ENCODE results near the gene ZNF862. TPM values are rescaled to one million over a fixed set of nuclear protein-coding genes. Genes with fewer than 3 reads are reported as not detected.
"Not testable (repeated sequence)": the region's sequence is repeated elsewhere in the genome, so short reads cannot be mapped to it uniquely, and the experiment has no call there.

The ZNF862 gene
- polyA plus RNA-seq, 10 donors, result 8.3 to 13.3 (median 10.1) TPM

DNA sequence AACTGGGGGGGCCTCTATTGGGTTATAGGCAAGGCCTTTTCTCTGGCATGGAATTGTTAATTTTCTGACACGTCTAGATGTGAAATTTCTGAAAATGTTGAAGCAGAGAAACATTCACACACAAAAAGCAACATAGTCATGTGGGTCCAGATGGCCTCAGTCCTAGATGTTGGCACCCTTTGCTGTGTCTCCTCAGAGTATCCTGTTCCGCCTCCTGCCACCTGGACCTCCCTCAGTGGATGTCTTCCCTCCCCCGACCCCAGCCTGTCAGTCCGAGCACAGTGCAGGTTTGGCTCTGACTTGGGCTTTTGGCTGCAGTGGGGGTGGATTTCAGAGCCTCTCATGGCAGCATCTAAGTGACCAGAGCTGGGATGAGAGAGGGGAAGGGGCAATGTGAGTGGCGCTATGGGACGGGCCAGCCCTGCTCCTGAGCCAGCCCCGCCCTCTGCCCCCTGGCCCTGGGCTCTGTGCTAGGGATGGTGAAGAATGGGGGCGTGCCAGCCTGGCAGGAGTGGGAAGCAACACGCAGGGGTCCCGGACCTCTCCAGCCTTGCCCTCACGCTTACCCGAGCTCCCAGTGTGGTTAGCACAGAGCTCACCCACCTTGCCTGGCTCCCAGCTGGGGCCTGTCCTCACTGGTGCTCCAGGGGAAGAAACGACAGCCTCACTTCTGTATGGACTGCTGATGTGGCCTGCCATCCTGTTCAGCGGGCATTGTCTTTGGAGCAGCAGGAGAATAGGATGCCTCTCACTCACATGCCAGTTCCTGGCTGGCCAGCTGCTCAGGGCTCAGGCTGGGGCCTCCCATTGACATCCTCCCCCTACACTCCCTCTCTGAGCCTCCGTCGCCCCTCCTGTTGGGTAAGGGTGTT is 41.8 kb downstream of the ZNF862 start:
- no peak for DNase-seq

DNA sequence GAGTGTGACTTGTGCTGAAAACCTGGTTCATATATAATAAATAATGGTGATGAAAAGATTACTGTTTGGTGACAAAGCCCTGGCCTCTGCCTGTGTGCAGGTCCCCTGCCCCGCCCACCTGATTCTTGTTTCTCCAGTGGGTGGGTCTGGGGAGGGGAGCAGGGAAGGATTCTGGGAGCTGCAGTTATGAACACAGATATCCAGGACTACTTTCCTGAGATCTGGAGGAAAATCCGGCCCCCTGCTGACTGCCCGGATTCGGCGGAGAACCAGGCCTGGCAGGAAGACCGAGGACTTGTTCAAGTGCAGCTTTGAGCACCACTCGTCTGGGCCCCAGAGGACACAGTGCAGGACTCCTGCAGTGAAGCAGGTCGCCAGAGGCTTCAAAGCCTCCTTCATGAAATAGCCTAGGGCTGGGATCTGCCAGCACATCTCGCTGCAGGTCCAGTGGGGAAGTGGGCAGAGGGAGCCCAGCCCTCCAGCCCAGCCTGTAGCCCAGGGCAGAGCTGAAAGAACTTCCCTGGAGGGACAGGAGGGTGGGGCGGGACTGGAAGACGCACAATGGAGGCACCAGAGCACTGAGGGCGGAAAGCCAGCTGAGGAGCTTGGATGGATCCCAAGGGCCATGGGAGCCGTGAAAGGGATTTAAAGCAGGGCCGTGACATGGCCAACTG is 42.6 kb downstream of the ZNF862 start:
- DNase-seq, result peak in 1 of 3 donors; percentile 47

DNA sequence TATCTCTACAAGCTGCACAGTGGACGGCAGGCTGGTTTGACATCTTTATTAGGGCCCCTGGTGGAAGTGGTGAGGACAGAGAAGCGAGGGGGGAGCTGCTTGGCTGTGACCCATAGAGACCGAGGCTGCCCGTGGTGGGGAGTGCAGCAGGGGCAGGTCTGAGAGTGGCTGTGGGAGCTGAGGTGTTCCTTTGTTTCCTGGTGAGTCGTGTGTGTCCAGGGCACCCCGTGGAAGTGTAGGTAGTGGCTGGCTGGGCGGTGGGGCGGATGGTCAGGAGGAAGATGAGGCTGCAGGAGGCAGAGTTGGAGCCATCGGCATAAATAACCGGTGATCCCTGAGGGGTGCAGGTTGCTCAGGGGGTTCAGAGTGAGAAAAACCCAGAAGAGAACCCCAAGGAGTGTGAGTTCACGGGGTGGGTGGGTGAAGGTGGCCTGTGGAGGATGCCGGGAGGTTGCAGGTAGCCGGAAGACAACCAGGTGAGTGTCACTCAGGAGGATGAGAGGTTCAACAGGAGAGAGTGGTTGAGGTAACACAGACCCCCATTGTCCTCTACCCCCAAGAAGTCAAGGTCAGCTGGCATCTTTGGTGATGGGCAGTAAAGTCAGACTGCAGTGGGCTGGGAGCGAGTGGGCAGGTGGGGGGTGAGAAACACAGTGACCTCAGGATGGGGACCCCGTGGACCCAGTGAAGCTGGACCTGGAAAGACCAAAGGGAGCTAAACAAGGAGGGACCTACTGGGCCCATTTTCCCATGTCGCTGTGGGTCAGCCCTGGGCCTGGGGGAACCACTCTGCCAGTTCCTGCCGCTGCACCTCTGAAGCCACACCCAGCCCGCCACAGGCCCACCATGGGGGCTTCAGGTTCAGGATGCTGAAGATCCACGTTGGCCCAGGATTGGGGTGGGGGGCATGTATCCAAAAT is 43.4 kb downstream of the ZNF862 start:
- no peak for DNase-seq

DNA sequence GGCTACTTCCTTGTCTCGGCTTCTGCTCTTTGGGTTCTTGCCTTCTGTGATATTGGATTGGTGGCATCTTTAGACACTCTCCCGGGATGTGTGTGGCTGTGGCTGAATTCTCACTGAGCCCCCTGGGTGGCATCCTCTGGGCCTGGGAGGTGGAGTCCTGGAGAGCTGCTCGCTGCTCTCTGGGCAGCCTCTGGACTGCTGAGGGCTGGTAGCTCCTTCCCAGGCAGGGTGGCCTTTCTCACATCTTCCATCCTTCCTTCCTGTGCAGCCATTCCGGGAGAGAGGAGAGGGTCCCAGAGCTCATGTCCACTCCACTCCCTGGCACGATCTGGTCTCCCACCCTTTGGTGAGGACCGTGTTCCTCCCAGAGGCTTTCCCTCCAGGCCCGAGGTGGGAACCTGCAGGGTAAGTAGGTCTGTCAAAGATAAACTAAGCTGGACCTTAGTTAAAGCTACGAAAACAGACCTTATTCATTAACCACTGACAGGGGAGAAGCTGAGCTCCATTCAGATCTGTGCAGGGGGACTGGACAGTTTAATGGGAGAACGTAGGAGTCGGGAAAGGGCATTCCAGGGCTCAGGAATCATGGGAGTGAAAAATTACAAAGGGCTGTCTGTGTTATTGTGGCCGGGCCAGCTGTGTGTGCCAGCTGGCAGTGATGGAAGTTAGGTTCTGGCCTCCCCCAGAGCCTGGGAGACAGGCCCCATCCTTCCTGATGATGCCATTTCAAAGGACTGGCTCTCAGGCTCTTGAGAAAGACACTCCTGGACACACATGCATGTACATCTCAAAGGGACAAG is 44.3 kb downstream of the ZNF862 start:
- peak in 1 of 3 donors; percentile 42 for DNase-seq

DNA sequence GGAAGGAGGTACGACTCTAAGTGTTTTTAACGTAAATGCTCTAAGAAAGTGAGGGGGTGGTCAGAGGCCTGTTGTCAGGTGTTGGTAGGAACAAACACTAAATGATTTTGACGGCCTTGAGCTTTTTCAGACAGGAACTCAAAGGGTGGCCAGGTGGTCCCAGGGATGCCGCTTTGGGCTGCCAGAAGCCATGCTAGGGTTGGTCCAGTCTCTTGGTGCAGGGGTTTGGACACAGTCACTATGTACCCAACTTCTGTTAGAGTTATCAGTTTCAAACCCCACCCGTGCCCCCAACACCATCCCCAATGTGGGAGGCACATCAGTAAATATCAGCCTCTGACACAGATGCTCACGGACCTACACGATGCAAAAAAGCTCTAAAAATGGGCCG is 44.9 kb downstream of the ZNF862 start:
- DNase-seq, result no peak

DNA sequence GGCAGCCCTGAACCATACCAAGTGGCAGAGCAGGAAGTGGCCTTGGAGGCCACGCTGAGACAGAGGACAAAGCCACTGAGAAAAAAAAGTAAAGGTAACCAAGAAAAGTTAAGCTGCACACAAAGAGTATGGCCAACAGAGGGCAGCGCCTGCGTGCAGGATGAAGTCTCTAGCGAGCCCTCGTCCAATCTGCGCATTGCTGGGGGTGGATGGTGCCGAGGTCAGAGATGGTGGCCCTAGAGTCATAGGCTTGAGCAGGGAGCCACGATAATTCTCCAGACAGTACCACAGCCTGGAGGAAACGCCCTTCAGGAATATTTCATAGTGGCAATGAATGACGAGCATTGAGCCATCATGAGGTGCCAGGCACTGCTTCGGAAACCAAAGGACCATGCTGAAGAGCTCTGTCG is 45.3 kb downstream of the ZNF862 start:
- peak in 2 of 3 donors; percentile 40 to 61 for DNase-seq

DNA sequence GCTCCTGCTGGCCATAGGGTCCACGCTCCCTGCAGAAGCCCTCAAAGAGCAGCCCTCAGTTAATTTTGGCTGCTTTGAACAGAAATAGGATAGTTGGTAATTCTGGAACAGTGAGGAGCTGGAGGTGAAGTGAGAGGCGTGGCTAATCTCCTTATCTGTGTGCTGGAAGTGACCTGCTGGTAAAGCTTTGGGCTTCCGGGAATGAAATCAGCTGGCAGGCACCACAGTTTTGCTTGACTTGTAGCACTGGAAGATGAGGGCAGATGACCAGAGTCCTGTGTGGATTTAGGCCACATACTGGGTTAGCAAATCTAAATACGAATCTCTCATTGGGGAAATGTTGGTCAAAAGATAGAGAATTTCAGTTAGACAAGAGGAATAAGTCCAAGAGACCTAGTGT is 45.8 kb downstream of the ZNF862 start:
- DNase-seq, result peak in 1 of 3 donors; percentile 21

DNA sequence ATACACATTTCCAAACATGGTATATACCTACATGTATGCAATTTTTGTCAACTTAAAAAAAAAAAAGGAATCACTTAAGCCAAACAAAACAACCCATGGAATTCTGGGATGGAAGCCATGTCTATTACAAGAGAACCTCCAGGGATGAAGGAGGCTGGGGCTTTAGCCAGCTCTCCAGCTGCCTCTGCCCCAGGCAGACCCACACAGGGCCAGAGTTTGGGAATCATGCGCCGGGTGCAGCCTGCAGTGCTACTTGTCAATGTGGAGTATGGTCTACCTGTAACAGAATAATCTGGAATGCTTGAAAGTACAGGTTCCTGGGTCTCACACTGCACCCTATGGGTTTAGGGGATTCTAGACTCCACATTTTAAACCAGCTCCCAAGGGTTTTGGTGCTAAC is 46.4 kb downstream of the ZNF862 start:
- peak in 1 of 3 donors; percentile 59 for DNase-seq

DNA sequence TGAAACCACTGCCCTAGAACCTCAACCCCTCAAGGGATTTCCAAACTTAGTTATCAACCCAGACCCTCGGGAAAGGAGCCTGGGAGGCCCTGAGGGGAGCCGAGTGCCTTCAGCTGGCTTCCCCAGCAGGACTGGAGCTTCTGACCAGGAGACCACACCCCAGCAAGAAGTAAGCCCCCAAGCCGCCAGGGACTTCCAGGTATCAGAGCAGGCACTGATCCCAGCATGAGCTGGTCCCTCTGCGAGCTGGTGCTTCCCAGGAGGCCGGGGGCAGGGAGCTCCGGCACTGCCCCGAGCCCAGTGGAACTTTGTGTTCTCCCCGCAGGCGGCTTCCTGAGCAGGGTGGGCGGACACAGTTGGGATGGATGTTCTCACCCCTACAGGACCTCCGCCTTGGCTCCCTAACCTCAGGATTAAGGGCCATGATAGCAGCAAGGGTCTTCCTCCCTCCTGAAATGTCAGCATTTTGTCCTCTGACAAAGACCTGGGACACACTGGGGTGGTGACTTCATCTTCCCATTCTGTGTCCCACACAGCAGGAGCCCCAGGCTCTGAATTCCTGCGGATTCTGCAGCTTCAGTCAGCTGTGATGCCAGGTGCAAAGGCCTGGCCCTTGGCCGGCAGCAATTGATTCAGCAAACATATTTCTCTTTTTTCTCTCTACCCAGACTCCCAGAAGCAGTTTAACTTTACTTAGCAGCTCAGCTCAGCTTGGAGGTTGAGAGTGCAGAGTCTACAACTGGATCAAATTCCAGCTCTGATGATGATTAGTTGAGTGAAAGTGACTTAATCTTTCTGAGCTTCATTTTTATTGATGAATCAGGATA is 47.2 kb downstream of the ZNF862 start:
- peak; percentile 34 to 79 (median 68) for DNase-seq

DNA sequence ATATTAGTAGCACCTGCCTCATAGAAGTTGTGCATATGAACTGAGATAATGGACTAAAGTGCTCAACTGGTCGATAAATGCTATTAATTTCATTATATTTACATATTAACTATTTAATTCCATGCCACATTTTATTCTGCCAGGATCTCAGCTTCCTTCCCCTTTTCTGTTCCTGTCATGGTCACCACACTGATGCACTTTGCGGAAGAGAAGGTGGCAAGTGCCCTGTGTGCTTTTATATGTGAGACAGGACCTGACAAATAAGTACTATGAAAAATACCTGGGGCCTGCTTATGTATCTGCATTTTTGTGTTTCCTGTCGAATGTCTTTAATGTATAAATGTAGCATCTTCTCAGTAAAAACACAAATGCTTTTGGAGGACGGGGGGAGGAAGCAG is 47.8 kb downstream of the ZNF862 start:
- no peak for DNase-seq

DNA sequence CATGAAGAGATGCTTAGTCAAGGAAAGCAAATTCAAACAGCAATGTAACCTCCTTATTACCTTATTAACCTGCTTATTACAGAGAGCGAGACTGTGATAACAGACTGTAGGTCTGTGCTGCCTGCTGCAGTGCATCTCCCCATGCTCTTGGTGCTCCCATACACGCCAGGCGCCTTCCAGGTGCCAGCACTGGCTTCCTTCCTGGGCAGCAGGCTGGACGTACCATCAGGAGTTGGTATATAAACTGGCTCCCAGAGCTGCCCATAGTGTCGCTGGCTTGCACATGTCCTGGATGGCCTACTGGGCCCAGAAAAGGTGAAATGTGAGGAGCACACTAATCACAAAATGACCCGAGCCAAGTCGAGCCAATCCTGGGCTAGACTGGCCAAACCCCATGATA is 49.1 kb downstream of the ZNF862 start:
- no peak for DNase-seq

DNA sequence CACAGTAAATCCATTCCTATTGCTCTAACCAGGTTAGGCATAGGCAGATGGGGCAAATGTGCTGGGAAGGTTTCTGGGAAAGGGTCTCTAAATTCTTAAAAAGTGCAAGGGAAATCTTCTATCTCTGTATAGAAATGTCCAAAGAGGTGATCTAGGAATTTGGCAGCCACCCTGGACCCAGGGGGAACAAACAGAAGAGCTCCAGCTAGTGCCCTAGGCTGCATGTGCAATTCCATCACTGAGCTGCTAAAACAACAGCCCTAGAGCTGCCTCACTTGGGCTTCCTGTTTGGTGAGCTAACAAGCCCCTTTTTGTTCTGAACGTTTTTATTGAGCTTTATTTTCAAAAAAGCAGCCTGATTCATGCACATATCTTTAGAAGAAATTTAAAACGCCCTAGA is 52.5 kb downstream of the ZNF862 start:
- DNase-seq, result not testable (repeated sequence)

DNA sequence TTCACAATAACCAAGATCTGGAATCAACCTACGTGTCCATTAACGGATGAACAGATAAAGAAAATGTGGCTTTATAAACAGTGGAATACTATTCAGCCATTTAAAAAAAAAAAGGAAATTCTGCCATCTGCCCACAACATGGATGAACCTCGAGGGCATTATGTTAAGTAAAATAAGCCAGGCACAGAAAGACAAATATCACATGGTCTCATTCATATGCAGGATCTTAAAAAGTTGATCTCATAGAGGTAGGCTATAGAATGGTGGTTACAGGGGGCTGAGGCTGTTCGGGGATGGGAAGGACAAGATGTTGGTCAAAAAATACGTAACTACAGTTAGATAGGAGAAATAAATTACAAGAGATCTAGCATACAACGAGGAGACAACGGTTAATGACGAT is 56.8 kb downstream of the ZNF862 start:
- not testable (repeated sequence) for DNase-seq

DNA sequence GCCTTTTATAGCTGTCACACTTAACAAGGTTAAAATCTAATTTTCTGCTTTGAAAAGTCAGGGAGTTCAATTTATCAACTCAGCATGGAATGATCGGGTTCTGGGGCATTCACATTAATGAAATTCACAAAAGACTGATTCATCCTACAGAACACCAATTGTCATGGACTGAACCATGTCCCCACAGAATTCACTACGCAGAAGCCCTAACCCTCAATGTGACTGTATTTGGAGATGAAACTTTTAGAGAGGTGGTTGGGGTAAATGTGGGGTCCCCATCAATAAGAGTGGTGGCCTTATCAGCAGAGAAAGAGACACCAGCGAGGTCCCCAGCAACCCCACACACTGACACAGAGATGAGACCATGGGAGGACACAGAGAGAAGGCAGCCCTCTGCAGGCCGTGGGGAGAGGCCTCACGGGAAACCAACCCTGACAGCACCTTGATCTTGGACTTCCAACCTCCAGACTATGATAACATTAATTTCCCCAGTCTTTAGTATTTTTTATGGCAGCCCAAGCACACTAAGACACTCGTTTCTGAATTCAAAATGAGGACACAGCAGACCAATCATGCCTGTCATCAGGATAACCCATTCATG is 69.7 kb downstream of the ZNF862 start:
- DNase-seq, result not testable (repeated sequence)

DNA sequence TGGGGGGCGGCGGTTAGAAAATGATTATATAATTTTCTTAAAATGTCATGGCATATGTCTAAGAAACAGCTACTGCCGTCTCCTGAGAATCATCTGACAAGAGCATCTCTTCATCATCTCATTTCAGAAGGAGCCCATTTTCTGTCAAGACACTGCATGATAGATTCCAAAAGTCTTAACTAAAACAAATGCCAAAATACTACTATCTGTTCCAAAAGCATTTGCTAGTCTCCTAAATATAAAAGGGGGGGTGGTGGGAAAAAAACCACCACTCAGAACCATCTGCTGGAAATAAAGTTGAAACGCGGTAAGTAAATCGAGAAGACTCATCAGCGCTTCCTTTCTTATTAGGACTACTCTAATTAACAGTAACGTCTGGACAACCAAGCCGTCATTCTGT is 72.0 kb downstream of the ZNF862 start:
- DNase-seq, result not testable (repeated sequence)

DNA sequence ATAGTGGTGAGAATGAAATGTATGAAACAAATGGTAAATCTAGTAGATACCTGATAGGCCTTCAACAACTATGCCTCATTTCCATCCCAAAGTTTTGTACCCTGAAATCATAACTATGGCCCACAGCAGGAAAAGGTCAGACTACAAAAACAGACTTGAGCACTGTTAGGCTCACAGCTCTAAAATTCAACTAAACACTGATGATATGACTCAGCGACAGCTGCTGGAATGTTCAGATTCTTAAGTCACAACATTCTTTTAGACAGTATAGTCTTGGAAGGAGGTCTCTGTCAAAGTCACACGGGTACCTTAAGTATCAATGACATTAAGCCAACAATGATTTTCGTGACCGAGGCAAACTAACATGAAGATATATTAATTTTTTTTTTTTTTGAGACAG is 74.0 kb downstream of the ZNF862 start:
- not testable (repeated sequence) for DNase-seq

All from muscle of back (tissue), 11 donors.